ENCODE measurements around the gene MBD3L1. TPM values are rescaled to one million over a fixed set of nuclear protein-coding genes. Genes with fewer than 3 reads are reported as not detected.

The MBD3L1 gene
- total RNA-seq, 2 experiments from 2014 or later: not detected

- CTCF ChIA-PET: no interaction called here
- no peak for DNase-seq
- H3K4me1 Mint-ChIP-seq (ENCODE audit: low read depth): no peaks in the 10 kb centered on the region
- no peak overlapping the region for H3K4me3 Mint-ChIP-seq
- intact Hi-C loops (cut with micrococcal nuclease): no loop called here
- H3K27ac Mint-ChIP-seq: no peak overlapping the region
- H3K27me3 Mint-ChIP-seq: no peaks in the 10 kb centered on the region
- no peak for ATAC-seq
- TF ChIP-seq CTCF (IDR thresholded peaks at IDR 0.05): no peak
- H3K36me3 Mint-ChIP-seq (ENCODE audit: low read depth): no peaks in the 10 kb centered on the region
- no peaks in the 10 kb centered on the region for H3K9me3 Mint-ChIP-seq
- POLR2A ChIA-PET: no interaction called here
Measured at GRCh38 chr19:8887364-8887763, 55.2 kb downstream of the MBD3L1 start.

GRCh38 chr19:8890260-8890659 is 58.1 kb downstream of the MBD3L1 start:
- Mint-ChIP-seq H3K27me3 (no peaks in the 10 kb centered on the region), H3K4me3 (no peak overlapping the region), H3K4me1 (ENCODE audit: low read depth) (no peaks in the 10 kb centered on the region), H3K9me3 (no peaks in the 10 kb centered on the region), H3K36me3 (ENCODE audit: low read depth) (no peaks in the 10 kb centered on the region), H3K27ac (no peak overlapping the region)
- DNase-seq (no peak), ATAC-seq (no peak)
- ChIA-PET CTCF (no interaction called here), POLR2A (no interaction called here)
- TF ChIP-seq CTCF (IDR thresholded peaks at IDR 0.05): no peak
- intact Hi-C loops (cut with micrococcal nuclease): no loop called here

Other genes with a start within 250 kb of the MBD3L1 start
- 1 to 10 TPM; 3.7 to 4.0 TPM for gene ADAMTS10, start 221.7 kb upstream of the MBD3L1 start, total RNA-seq
- not detected for gene NFILZ, start 201.7 kb upstream of the MBD3L1 start, total RNA-seq
- not detected for gene ACTL9, start 133.6 kb upstream of the MBD3L1 start, total RNA-seq
- gene OR2Z1, start 110.7 kb upstream of the MBD3L1 start, total RNA-seq: not detected
- 10 to 100 TPM; 31.3 to 35.3 TPM for gene ZNF558, start 73 bp upstream of the MBD3L1 start, total RNA-seq
- not detected for gene MUC16, start 178.0 kb downstream of the MBD3L1 start, total RNA-seq

Measured in activated CD8-positive, alpha-beta T cell treated with anti-CD3 and anti-CD28 coated beads for 36 hours (primary cell).